Mucosa of rectum (tissue), 2 donors: Measurements from ENCODE around the gene ACSS1.
A peak's percentile ranks its signal among the peaks of the same experiment; 100 is the strongest.

Experiments used
- H3K27ac ChIP-seq, 2 donors: one replicate each; pipeline ENCODE4 v1.7.0; 2013; ENCODE audit warnings: inconsistent platforms in 2 of 2, low read depth in 2 of 2, low read length in 2 of 2
- H3K27me3 ChIP-seq, 2 donors: one replicate each; pipeline ENCODE4 v1.7.0; 2013; ENCODE audit warnings: low read length in 2 of 2; ENCODE audit not compliant: control insufficient read depth in 2 of 2, insufficient read depth in 2 of 2
- H3K36me3 ChIP-seq, 2 donors: one replicate each; pipeline ENCODE4 v1.7.0; 2013; ENCODE audit warnings: low read length in 2 of 2; ENCODE audit not compliant: control insufficient read depth in 2 of 2, insufficient read depth in 2 of 2
- H3K4me1 ChIP-seq, 2 donors: one replicate each; pipeline ENCODE4 v1.7.0; 2013; ENCODE audit warnings: low read length in 2 of 2, mild to moderate bottlenecking in 1 of 2; ENCODE audit not compliant: control insufficient read depth in 2 of 2, insufficient read depth in 2 of 2
- H3K4me3 ChIP-seq, 2 donors: one replicate each; pipeline ENCODE4 v1.7.0; 2013; ENCODE audit warnings: low read length in 2 of 2
- H3K9ac ChIP-seq, 2 donors: one replicate each; pipeline ENCODE4 v1.7.0; 2013; ENCODE audit warnings: low read length in 2 of 2, low read depth in 1 of 2, mild to moderate bottlenecking in 1 of 2
- H3K9me3 ChIP-seq, 2 donors: one replicate each; pipeline ENCODE4 v1.7.0; 2013; ENCODE audit warnings: low read length in 2 of 2; ENCODE audit not compliant: control insufficient read depth in 2 of 2
- donor health status: healthy.
- donor health status: Normal muscosa, but diverticular disease.

Gene ACSS1

GRCh38 chr20:25079171-25079570 is 21.2 kb upstream of the ACSS1 start:
- Histone ChIP-seq H3K4me1 (peaks cover 3% of the 10 kb centered on the region in 2 donors), H3K9ac (no peak overlapping the region), H3K27me3 (peaks cover 34 to 42% of the 10 kb centered on the region in 2 donors), H3K27ac (no peak overlapping the region), H3K36me3 (no peaks in the 10 kb centered on the region), H3K9me3 (no peaks in the 10 kb centered on the region), H3K4me3 (no peak overlapping the region)

- Histone ChIP-seq H3K27ac (no peak overlapping the region), H3K4me1 (peaks cover 3% of the 10 kb centered on the region in 2 donors), H3K9ac (no peak overlapping the region), H3K9me3 (no peaks in the 10 kb centered on the region), H3K27me3 (peaks cover 31 to 37% of the 10 kb centered on the region in 2 donors), H3K4me3 (no peak overlapping the region), H3K36me3 (no peaks in the 10 kb centered on the region)
These were observed 20.7 kb upstream of the ACSS1 start for GRCh38 chr20:25078662-25079061.

DNA sequence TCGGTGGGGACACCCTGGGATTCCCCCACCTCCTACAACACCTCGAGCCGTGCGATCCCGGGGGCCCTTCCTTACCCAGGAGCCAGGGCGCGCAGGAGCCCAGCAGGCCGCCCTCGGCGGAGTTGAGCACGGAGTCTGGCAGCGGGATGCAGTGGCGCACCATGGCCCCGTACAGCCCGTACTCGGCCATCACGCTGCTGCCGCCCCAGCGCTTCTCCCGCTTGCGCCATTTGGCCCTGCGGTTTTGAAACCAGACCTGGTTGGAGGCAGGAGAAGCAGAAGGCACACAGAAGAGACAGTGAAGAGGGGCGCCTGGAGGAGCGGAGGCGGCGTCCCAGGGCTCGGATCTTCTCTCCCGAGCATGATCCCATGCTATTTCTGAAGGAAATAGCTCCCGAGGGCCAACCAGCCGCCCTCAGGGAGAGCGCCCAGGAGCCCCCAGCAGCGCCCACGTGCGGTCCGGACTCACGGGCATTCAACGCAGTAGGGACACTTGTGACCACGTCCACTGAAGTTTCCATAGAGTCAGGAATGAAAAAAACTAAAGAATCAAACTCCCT is 19.8 kb upstream of the ACSS1 start:
- Histone ChIP-seq H3K4me1 (peaks cover 3% of the 10 kb centered on the region in 2 donors), H3K27ac (no peak overlapping the region), H3K4me3 (peak overlapping the region in 1 of 2 donors; percentile 35), H3K36me3 (no peaks in the 10 kb centered on the region), H3K27me3 (peaks cover 28 to 34% of the 10 kb centered on the region in 2 donors), H3K9ac (no peak overlapping the region), H3K9me3 (no peaks in the 10 kb centered on the region)

DNA sequence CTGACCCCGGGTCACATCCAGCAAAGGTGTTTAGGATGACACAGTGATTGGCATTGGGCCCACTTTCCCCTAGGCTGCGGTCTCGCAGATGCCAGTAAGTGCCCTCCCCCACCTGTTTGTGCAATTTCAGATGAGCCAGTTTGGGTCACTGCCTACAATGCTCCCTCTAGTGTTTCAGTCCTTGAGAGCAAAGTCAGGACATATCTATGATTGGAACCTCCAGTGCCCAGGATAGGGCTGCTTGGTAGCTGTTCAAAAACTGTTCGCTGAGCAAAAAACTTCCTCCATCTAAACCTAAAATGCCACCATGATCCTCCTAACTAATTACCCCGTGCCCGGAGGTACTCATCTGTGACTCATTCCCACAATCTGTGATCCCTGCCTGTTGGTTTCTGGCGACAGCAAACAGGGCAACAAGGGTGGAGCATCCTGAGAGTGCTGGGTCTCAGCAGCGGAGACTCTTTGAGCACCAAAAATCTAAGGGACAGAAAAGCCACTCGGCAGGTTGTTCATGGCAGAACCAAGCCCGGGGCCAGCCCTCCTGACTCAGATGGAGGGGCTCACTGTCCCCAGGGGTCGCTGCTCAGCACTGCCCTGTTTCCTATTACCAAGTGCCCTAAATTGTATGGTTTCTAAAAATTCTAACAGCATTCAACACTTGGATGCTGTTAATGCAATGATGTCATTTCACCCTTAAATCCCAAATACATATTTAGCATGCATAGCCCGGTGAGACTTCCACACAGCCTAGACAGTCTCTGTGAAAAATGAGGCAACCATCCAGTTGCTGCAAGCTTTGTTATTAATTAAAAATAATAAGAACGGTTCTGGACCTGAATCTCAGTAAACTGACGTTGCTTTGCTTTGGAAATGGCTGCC is 19.0 kb upstream of the ACSS1 start:
- Histone ChIP-seq H3K27me3 (peaks cover 26 to 36% of the 10 kb centered on the region in 2 donors), H3K27ac (no peak overlapping the region), H3K9me3 (no peaks in the 10 kb centered on the region)

GRCh38 chr20:25076201-25076600 is 18.3 kb upstream of the ACSS1 start:
- Histone ChIP-seq H3K9me3 (no peaks in the 10 kb centered on the region), H3K36me3 (no peaks in the 10 kb centered on the region), H3K27me3 (peaks cover 19 to 37% of the 10 kb centered on the region in 2 donors), H3K4me3 (no peak overlapping the region), H3K4me1 (peaks cover 3% of the 10 kb centered on the region in 2 donors), H3K9ac (no peak overlapping the region), H3K27ac (no peak overlapping the region)

More for the DNA sequence above, 19.0 kb upstream of the ACSS1 start:
- Histone ChIP-seq H3K36me3 (no peaks in the 10 kb centered on the region), H3K4me3 (no peak overlapping the region), H3K4me1 (peaks cover 3% of the 10 kb centered on the region in 2 donors), H3K9ac (no peak overlapping the region)

DNA sequence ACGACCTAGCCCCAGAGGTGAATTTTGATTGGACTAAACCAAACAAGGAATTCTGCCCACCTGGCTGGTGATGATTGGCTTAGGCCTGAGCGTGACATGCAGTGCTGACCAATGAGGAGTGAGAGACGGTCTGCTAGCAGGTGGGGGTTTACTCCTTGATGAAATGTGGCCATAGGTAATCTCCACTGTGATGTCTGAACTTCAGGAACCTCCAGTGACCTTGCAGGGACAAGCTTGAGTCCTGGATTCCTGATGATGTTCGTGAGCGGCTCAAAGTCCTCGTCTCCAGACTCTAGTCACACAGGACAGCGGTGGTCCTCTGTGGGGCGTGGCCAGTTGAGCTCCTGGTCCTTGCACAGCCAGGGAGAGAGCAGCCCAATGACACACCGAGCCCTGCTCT is 15.6 kb upstream of the ACSS1 start:
- H3K9ac ChIP-seq: no peak overlapping the region
- no peaks in the 10 kb centered on the region for H3K4me1 ChIP-seq
- H3K36me3 ChIP-seq: no peaks in the 10 kb centered on the region
- H3K9me3 ChIP-seq: no peaks in the 10 kb centered on the region
- peaks cover 12 to 40% of the 10 kb centered on the region in 2 donors for H3K27me3 ChIP-seq
- no peak overlapping the region for H3K4me3 ChIP-seq
- H3K27ac ChIP-seq: no peak overlapping the region

- Histone ChIP-seq H3K27ac (no peak overlapping the region), H3K4me3 (no peak overlapping the region), H3K9me3 (no peaks in the 10 kb centered on the region), H3K4me1 (no peaks in the 10 kb centered on the region), H3K27me3 (peaks cover 15 to 38% of the 10 kb centered on the region in 2 donors), H3K9ac (no peak overlapping the region), H3K36me3 (no peaks in the 10 kb centered on the region)
These were observed 14.4 kb upstream of the ACSS1 start for GRCh38 chr20:25072226-25072811.

- peaks cover 15 to 38% of the 10 kb centered on the region in 2 donors for H3K27me3 ChIP-seq
- H3K36me3 ChIP-seq: no peaks in the 10 kb centered on the region
- no peaks in the 10 kb centered on the region for H3K4me1 ChIP-seq
- no peak overlapping the region for H3K4me3 ChIP-seq
- H3K9ac ChIP-seq: no peak overlapping the region
- no peaks in the 10 kb centered on the region for H3K9me3 ChIP-seq
- H3K27ac ChIP-seq: no peak overlapping the region
These were observed 13.8 kb upstream of the ACSS1 start for GRCh38 chr20:25071734-25072133.

GRCh38 chr20:25070821-25071473 is 13.0 kb upstream of the ACSS1 start:
- Histone ChIP-seq H3K4me3 (no peak overlapping the region), H3K4me1 (no peaks in the 10 kb centered on the region), H3K9me3 (no peaks in the 10 kb centered on the region), H3K27ac (no peak overlapping the region), H3K36me3 (no peaks in the 10 kb centered on the region), H3K27me3 (peaks cover 15 to 38% of the 10 kb centered on the region in 2 donors), H3K9ac (no peak overlapping the region)
